SIG-M5 (cell line): ENCODE data around the gene JARID2.

ENCODE experiments used
- DNase-seq: peaks from one replicate; lab custom pipeline; 2025; lab: John Stamatoyannopoulos, UW

Gene JARID2

DNA sequence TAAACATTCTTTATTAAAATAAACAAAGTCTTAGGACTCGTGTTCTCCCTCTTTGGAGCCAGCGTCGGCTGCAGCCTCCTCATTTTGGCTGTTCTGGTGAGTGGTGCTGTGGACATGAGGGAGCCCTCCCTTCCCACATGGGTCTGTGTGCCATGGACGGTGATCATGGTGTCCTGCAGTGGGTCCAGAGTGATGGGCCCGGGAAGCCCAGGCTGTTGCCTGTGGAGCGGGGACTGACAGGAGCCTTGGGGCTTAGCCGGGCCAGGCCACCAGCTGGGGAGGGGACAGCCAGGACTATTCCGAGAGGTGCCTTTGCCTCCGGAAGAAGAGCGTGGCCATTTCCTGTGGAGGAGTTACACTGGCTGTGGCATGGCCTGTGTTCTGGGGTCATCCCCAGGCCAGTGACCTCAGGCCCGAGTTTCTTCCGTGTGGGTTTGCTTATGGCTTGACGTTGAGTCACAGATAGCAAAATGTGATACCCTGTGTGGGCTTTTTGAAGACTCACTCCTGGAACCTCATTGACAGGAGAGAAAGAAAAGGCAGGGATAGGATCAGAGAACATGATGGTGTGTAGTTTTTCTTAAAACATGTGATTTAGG is 263.6 kb downstream of the JARID2 start:
- DNase-seq = no peak

DNA sequence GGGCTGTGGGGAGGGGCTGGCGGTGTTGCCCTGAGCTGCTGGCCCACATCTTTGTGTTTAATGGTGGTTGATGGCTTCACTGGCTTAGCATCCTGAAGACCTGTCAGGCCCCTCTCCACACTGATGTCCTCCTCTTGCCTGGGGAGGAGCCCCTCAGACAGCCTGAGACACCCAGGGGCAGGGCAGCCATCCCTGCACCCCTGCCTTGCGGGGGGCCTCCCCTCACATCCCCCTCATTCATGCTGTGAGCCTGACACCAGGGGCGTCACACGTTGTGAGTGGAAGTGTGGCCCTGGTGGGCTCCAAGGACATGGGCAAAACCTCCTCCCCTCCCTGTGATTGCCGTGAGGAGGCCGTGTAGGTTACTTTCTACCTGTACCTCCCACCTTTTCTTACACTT is 264.3 kb downstream of the JARID2 start:
- no peak for DNase-seq

DNA sequence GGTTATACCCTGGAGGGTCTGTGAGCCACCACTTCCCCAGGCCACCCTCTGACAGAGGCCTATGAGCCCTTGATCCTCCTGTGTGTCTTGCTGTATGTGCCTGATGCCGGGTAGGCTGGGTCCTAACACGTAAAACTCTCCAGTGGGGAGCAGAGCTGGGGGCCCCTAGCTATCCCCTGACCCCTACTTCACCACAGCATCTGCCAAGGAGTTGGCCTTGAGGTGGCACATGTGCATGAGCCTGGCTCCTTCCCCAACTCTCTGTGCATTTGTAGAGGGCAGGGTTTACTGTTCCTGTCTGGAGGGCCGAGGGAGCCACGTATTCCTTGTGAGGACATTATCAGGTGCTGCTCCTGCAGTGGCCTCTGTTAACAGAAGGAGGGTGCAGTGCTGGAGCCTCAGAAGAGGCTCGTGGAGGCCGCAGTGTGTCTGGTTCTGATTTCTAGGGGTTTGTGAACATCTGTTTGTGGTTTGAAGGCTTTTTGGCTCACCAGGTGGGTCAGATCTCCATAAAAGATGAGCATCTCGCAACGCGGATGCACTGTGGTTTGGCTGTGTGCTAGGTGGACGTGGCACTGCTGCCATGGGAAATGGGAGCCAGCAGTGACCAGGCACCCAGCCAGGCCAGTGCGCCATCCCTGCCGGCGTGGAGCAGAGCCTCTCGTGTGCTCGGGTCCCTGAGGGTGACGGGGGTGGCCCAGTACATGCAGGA is 264.8 kb downstream of the JARID2 start:
- no peak for DNase-seq

DNA sequence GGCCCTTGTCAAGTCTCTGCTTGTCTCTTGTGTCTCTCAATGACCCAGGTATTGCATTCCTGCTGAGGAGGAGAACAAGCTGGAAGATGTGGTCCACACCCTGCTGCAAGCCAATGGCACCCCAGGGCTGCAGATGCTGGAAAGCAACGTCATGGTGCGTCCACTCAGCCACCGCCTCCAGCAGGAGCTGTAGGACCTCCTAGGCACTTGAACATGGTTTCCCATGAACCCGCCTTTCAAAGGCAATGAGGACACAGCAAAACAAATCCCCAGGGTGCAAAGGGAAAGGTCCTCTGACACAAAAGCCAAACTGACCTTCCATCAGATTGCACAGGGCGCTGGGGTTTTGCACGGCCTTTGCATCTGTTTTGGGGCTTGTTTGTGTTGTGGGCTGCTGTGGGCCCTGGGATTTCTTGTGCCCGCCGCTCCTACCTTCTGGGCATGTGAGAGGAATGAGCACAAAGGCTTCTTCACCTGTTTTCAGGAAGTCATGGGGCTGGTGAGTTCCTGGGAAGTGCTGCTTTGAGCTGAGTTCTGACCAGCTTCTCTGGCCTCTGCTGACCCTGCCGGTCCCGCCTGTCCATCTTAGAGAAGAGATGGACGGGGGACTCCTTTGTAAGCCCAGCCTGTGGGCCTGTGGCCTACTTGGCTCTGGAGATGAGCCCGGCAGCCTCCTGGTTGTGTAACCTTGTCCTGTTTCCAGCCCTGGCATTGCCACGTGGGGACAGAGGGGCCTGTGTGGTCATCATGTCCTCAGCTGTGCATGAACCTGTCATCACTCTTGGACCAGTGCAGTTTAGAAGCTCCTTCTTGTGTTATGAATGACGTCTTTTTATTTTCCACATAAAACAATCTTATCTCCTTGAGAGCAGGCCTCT is 265.6 kb downstream of the JARID2 start:
- DNase-seq = no peak

DNA sequence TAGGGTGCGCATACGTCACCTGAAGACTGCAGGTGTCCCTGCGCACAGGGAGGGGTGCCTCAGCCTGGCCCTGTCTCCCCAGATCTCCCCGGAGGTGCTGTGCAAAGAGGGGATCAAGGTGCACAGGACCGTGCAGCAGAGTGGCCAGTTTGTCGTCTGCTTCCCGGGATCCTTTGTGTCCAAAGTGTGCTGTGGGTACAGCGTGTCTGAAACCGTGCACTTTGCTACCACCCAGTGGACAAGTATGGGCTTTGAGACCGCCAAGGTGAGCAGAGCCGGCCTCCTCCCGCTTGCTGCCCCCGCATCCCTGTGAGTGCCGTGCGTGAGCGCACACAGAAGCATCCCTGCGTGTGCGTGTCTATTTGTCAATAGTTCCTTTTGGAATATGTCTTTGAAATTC is 266.3 kb downstream of the JARID2 start:
- no peak for DNase-seq

DNA sequence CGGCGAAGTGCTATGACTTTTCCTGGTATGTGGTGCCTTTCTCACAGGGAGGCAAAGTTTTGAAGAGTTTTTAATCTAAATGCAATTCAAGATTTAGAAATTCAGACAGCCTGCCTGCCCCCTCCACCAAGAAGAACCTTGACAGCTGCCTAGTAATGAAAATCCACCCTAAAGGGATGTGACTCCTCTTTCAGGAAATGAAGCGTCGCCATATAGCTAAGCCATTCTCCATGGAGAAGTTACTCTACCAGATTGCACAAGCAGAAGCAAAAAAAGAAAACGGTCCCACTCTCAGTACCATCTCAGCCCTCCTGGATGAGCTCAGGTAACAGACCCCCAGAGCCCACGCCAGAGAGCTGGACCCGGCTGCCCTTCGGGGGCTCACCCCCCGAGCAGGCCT is 266.9 kb downstream of the JARID2 start:
- no peak for DNase-seq

DNA sequence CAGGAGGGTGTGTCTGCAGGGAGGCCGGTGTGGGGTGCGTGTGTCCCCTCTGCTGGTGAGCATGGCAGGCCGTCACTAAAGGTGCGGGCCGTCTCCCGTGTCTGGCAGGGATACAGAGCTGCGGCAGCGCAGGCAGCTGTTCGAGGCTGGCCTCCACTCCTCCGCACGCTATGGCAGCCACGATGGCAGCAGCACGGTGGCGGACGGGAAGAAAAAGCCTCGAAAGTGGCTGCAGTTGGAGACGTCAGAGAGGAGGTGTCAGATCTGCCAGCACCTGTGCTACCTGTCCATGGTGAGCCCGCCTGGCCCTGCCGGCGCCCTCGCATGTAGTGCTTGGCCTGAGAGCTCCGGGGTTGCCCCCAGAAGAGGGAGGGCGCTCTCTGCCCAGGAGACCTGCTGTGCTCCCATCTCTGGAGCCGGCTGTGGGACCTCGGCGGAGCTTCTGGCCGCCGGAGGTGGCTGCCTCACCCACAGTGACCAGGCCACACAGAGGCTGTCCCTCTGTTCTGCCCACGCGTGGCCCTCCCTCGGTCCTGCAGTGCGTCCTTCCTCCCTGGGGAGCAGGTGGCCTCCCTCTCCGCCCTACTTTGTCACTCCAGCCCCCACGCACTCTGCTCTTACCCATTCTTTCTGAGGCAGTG is 267.4 kb downstream of the JARID2 start:
- DNase-seq = no peak

DNA sequence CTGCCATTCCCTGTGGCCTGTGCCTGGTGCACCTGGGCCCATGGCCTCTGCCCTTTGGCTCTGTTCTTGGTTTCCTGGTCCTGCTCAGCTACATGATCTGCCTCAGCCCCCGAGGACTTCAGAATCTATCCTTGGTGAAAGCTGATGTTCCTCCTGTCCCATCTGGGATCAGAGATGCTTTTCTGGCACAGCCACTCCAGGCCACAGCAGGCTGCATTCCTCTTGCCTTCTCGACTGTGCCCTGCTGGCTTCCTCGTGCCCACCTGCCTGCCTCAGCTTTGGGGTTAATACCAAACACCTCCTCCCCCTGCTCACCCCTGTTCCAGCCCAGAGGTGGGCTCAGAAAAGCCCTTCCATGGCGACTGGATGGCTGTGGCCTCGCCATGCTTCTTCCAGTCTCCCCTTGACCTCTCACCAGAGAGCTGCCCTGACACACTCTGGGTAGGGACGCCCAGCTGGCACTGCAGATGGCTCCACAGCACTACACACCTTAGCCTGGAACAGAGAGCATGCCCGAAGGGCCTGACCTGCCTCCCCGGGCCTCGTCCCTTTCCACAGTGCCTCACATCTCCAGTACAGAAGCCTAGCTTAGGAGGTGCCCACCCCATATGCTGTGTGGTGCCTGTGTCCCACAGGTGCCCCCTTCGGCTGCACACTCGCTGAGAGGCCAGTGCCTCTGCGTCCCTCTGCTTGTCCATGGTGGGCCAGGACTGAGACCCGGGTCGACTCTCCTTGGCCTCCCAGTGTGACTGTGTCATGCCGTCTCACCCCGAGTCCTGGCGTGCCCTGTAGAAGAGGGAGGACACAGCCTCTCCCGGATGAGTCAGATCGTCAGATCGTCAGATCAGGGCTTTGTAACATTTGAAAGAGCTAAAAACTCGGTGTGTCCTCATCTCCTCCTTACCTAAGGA is 268.2 kb downstream of the JARID2 start:
- DNase-seq = no peak

DNA sequence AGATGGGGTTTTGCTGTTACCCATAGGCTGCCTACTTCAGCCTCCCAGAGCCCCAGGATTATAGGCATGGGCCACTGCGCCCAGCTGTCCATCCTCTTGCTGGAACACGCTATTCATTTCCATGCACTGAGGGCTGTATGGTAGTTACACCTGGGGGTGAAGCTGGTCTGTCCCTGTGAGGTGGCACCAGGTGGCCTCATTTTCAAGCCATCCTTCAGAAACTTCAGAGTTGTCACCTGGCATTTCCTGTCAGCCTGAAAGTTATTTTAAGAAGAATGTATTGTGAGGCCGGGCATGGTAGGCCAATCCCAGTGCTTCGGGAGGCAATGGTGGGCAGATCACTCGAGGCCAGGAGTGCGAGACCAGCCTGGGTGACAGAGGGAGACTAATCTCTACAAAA is 269.4 kb downstream of the JARID2 start:
- no peak for DNase-seq

DNA sequence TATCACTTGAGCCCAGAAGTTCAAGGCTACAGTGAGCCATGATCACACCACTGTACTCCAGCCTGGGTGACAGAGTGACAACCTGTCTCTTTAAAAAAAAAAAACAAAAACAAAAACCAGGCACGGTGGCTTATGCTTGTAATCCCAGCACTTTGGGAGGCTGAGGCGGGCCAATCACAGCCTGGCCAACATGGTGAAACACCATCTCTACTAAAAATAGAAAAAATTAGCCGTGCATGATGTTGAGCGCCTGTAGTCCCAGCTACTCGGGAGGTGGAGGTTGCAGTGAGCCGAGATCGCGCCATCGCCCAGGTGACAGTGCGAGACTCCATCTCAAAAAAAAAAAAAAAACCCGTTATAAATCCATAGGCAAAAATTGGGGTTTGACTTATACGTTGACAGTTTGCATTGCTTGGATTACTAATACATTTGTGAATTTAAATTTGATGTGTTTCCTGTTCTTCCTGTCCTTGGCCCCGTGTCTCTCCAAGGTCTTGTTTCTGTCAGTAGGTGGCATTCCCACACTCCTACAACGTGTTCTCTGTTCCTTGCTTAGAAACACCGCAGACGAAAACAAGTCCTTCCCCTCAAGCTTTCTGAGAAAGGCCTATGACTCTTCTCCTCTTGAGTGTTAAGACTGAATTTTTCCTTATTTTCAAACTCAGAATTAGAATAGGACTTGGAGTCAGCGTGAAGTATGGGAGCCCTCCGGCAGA is 269.9 kb downstream of the JARID2 start:
- DNase-seq = no peak

DNA sequence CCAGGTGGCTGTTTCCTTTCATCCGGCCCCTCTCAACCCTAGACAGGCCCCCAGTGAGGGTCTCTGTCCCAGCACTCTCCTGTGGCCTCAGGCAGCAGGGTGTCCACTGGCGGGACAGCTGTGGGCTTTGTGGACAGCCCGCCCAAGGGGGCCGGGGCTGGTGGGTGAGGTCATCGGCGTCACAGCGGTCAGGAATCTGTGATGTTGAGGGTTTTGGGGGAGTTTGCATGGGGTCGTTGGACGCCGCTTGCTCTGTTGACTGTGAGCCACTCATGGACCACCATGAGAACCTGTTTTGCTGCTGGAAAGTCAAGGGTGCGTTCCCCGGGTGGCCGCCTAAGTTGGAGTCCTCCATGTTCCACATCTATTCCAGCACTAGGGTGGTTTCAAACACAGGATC is 270.5 kb downstream of the JARID2 start:
- no peak for DNase-seq

DNA sequence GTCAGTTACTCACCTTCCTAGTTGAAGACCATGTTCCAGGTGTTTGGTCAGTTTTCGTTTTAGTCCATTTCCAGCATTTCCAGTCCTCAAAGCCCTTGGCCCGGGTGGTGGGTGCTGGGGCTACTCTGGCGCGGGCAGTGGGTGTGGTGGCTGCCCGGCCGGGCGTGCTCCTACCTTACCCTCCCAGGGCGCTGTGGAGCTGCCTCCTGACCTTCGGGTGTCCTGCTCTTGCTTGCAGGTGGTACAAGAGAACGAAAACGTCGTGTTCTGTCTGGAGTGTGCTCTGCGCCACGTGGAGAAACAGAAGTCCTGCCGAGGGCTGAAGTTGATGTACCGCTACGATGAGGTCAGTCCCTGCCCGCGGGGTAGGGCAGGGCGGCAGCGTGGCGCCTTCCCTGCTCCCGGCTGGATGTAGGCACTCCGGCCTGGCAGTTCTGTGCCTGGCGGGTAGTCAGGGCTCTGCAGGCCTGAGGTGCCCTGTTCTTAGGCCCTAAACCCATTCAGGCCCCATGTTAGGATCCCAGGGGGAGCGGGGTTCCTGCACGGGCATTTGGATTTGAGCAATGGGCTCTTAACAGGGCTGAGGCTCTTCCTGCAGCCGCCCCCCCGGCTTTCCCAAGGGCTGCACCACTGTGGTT is 271.2 kb downstream of the JARID2 start:
- DNase-seq = no peak

DNA sequence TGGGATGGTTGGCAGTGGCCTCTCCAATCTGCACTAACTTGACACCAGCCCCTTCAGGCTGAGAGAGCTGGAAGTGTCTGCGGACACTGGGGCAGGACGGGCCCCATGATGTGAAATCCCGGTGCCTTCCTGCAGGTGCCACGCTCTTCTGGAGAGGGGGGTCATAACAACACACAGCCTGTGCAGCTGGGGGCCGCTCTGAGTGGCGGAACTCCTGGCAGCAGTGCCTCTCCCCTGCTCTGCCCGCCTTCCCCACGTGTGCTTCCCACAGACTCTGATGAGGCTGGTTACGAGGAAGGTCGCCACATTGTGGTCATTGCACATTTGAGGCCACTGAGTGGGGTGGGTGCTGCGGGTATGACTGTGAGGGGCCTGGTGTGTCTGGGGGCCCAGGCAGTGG is 271.7 kb downstream of the JARID2 start:
- no peak for DNase-seq

DNA sequence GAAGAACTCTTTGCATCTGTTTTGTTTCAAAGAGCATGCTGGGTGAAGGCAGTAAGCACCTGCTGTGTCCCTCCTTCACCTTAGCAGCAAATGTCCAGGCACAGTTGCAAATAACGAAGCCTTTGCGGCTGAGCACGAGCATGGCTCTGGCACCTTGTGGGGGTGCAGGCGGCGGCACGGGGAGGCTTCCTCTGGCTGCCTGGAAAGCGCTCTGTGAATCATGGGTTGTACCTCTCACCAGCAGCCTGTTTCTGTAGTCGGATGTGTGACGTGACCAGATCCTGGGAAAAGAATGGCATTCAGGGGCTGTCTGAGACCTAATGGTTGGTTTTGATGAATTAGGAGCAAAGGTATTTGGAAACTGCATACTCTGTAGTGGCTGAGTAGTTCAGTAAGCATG is 272.2 kb downstream of the JARID2 start:
- DNase-seq = no peak

DNA sequence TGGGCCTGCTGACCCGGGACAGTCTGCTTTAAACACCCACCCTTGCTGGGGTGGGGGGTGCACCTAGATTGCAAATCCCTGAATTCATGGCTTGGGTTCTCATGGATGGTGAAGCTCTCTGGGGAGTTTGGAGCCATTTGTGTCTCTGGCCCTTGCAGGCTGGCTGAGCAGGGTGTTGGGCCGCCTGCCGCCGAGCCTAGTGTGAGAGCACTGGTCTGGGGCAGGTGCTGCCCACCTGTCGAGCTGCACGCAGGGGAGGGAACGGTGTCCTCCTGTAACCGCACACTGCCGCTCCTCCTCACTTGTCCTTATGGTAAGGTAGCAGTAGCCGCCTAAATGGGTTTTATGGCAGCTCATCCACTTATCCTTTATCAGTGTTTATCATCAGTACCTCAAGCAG is 273.0 kb downstream of the JARID2 start:
- DNase-seq = no peak

DNA sequence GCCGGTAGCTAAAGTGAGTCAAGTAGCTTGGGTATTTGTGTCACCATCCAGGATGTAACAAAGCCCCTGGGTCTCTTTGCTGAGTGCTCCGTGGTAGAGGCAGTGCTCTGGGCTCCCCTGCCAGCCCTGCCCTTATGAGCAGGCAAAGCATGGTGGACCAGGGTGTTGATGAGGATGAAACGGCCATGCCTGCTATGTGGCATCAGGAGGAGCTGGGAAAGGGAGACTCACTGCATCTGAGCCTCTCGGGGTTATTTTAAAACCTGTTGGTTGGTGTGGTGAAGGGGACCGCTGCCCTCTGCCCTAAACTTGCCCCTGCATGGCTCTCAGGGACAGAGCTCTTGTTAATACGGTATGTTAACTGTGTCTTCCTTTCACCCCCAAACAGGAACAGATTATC is 273.8 kb downstream of the JARID2 start:
- DNase-seq = no peak

DNA sequence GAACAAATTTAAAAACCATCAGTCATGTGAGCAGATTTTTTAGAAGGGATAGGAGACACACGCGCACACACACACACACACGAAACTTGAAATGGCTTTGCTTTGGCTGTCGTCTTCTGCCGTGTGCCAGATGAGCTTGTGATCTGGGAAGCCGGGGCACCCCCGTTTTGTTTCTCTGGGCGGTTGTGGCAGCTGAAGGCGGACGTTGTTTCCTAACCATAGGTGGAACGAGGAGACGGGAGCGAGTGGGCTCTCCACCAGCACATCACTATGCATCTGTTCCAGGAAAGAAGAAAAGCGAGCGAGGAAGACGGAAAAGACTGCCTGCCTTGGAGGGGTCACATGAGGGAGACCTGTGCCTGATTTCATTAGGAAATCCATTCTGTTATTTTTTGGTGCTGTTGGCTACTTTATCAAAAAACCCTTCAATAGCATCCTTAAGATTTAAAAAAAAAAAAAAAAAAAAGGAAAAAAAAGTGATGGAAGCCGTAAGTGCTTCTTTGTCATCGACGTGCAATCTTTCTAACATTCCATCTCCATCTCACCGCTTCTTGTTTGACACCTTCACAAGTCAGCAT is 274.8 kb downstream of the JARID2 start:
- no peak for DNase-seq

DNA sequence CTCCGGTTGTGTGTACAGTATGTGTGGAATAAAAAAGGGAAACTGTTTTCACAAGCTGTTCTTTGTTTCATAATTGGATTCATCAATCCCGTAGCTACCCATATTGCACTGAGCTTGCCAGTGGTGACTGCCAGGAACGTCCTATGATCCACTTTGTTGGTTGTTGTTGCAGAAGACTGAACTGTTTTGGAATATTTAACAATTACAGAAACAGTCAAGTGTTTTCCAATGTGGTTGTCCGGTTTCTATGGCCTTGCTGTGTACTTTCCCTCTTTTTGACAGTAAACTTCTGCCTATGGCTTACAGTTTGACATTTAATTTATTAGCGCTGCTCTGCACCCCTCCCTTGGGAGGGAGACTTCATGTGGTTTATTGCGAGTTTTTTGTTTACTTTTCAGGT is 275.7 kb downstream of the JARID2 start:
- DNase-seq = no peak

DNA sequence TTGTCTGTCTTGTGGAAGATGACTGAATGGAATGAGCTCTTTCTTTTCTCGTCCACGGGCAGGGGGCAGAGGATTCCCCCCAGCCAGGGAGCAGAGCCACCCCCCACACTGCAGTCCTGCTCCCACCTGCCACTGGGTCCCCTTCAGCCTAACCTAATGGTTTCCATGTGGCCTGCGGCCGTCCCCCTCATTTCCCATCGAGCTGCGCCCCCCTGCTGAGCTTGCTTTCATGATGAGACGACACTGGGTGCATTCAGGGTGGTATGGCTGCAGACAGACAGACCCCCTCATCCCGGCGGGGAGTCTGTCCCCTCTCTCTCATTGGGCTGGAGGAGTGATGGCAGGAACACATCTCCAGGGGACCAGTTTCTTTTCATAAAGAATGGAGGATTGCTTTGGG is 276.2 kb downstream of the JARID2 start:
- DNase-seq = no peak

DNA sequence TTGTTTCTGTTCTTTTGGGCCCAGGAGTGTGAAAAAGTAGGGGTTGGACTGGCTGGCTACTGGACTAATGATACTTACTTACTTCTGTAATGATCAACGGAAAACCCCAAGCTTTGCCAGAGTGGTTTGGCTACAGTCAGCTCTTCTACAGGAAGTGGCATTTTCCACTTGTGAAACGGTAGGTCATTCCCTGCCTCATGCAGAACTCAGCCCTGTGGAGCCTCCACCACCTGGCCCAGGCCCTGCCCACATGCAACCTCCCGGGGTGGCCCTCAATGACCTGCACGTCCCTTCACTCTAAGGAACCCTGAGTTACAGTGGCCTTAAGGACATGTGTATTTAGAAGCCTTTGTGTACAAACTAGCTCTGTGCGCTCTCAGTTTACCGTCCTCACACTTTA is 276.6 kb downstream of the JARID2 start:
- DNase-seq = no peak
